Endothelial cell of umbilical vein (primary cell): ENCODE data around the gene TBRG1.

ENCODE experiments used
- POLR2A ChIP-seq: IDR thresholded peaks from 2 replicates; pipeline ENCODE4 v1.6.1; 2012; ENCODE audit warnings: low read depth, mild to moderate bottlenecking, control low read depth, low read length
- POLR2AphosphoS5 ChIP-seq: IDR thresholded peaks from 2 replicates; pipeline ENCODE4 v1.6.1; 2012; ENCODE audit warnings: low read depth, mild to moderate bottlenecking, control low read depth, low read length, moderate library complexity; ENCODE audit not compliant: insufficient read depth
- TF ChIP-seq, protein P1 (sequence below), 2 donors: IDR thresholded peaks; 1 replicate in 1 of 2; 2 replicates in 1 of 2; pipeline ENCODE4 v1.5.1; 2011; ENCODE audit warnings: low read length in 2 of 2, mild to moderate bottlenecking in 2 of 2, moderate library complexity in 2 of 2, control low read depth in 1 of 2, inconsistent platforms in 1 of 2, low read depth in 1 of 2; ENCODE audit not compliant: insufficient read depth in 1 of 2; ENCODE audit errors: extremely low read depth in 1 of 2

GRCh38 chr11:124635932-124636331, 13.3 kb downstream of the TBRG1 start:
- TF ChIP-seq POLR2A (no peak), POLR2AphosphoS5 (no peak)
- TF ChIP-seq, protein P1, sequence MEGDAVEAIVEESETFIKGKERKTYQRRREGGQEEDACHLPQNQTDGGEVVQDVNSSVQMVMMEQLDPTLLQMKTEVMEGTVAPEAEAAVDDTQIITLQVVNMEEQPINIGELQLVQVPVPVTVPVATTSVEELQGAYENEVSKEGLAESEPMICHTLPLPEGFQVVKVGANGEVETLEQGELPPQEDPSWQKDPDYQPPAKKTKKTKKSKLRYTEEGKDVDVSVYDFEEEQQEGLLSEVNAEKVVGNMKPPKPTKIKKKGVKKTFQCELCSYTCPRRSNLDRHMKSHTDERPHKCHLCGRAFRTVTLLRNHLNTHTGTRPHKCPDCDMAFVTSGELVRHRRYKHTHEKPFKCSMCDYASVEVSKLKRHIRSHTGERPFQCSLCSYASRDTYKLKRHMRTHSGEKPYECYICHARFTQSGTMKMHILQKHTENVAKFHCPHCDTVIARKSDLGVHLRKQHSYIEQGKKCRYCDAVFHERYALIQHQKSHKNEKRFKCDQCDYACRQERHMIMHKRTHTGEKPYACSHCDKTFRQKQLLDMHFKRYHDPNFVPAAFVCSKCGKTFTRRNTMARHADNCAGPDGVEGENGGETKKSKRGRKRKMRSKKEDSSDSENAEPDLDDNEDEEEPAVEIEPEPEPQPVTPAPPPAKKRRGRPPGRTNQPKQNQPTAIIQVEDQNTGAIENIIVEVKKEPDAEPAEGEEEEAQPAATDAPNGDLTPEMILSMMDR (IDR thresholded peaks at IDR 0.05; ENCODE audit: extremely low read depth in 1 of 2, insufficient read depth in 1 of 2, low read depth in 1 of 2, low read length in 2 of 2) = no peak
